LNCAP (cell line): ENCODE data around the gene MAP2K2.

Source experiments
- TF ChIP-seq, protein P1 (sequence below): fragments of 450-650 bp; IDR thresholded peaks from 2 replicates; pipeline ENCODE4 v1.5.1; 2017; ENCODE audit warnings: mild to moderate bottlenecking

MAP2K2 gene

DNA sequence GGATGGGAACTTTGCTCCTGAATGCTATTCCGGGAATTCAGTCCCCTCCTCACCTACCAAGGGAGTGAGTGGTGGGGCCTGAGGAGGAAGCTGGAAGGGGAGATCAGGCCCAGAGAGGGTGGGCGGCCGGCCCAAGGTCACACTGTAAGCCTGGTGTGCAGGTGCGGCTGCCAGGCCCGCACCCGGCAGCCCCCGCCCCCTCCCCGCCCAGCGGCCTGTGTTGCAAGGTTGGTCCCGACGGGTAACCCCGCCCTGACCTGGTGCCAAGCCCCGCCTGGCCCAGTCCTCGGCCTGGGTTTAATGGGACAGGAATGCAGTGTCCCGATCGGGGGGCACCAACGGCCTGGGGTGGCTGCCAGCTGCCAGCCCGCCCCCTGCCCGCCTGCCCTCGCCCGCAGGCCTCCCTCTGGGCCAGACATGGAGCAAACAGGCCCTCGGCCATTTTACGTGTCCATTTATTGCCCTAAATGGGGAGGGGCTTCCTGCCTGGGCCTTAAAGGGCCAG, 62.7 kb downstream of the MAP2K2 start:
- TF ChIP-seq, protein P1, sequence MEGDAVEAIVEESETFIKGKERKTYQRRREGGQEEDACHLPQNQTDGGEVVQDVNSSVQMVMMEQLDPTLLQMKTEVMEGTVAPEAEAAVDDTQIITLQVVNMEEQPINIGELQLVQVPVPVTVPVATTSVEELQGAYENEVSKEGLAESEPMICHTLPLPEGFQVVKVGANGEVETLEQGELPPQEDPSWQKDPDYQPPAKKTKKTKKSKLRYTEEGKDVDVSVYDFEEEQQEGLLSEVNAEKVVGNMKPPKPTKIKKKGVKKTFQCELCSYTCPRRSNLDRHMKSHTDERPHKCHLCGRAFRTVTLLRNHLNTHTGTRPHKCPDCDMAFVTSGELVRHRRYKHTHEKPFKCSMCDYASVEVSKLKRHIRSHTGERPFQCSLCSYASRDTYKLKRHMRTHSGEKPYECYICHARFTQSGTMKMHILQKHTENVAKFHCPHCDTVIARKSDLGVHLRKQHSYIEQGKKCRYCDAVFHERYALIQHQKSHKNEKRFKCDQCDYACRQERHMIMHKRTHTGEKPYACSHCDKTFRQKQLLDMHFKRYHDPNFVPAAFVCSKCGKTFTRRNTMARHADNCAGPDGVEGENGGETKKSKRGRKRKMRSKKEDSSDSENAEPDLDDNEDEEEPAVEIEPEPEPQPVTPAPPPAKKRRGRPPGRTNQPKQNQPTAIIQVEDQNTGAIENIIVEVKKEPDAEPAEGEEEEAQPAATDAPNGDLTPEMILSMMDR, result no peak

DNA sequence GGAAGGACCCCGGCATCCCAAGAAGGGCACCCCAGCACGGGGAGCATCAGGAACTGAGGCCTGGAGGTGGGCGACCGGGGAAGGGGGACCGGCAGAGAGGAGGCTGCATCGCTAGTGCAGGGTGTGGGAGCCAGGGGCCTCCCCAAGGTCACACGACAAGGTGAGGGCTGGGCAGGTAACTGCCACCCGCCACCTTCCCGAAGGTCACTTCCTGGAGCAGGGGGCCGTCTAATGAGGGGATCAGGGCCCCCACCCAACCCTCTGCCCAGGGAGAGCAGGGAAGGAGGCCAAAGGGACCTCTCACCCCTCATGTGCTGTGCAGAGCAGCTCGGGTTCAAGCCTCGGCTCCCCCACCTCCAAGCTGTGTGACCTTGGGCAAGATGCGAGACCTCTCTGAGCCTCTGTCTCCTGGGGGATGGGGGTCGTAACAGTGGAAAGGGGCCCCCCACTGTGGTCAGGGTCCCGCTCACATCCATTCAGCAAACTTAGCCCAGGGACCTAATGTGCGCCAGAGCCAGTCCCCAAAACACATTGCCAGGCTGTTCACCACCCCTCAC, 63.2 kb downstream of the MAP2K2 start:
- TF ChIP-seq, protein P1, result no peak

DNA sequence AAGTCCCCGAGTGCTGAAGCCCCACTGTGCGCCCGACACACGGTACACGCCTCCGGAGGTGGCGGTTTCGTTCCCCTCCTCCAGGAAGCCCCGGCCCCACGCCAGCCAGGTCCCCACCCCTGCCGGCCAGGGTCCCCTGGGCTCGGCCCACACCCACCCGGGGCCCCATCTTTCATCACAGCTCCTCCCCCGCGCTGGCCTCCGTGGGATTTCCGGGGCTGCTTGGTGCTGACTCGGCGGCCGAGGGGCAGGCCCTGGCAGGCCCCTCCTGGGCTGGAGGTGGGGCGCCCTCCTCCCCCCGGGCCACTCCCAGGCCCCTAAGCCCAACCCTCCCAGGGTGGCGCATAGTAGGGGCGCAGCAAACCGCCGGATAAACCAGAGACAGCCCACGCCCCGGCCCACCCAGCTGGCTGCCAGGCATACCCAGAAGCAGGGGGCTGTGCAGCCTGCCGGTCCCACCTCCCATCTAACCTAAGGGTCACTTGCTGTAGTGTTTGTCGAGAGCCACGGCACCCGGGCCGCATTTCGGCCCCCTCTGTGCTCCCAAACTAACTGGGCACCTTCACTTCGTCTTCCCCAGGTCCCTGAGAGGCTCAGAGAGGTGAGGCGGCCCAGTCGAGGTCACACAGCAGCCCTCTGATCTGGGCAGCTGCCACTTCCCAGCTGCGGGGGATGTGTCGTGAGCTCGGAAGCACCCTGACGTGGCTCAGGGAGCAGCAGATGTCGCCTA, 63.9 kb downstream of the MAP2K2 start:
- TF ChIP-seq, protein P1, result no peak

DNA sequence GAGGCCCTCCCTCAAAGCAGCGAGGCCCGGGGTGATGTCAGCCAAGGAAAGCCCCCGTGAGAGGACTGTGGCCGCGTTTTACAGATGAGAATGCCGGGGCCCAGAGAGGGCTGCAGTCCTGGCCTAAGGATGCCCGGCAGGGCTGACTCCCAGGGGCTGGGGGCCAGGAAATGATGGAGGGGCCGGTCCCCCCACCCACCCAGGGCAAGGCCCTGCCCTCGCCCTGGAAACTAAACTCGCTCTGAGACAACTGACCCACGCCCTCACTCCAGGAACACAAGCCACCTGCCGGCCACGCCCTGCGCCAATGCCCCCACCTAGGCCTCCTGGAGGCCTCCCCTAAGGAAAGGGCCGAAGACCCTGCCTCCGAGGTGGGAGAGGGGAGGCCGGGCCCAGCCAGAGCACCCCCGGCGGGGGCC, 64.5 kb downstream of the MAP2K2 start:
- TF ChIP-seq, protein P1, result no peak

DNA sequence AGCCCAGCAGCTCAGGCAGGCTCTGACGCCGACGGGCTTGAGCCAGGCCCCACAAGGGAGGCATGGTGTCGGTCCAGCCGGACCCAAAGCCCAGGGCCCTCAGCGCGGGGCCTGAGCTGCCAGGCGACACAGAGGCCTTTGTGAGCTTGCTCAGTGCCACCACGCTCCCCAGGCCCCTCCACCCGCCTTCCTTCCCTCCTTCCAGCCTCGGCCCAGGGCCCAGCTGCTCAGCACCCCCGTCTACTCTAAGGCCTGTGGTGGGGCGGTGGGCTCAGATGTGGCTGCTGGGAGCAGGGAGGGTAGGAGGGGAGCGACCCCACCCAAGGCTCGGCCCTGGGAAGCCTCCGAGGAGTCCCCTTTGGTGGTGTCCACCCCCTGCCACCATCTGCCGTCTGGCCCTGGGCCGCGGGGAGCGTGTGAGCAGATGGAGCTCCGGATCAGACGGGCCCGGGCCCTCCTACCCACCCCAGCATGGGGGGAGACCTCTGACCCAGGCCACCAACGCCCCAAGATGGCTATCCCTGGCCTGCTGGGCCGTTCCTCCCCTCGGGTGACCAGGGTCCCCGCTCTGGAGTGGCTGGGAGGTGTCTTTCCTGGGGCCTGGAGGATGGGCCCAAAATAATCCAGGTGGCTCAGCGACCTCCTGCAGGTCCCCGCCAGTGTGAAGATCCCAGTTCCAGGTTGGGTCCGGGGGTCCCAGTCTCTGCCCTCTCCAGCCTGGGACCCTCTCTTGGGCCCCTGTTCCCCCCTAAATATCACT, 65.0 kb downstream of the MAP2K2 start:
- TF ChIP-seq, protein P1, result no peak

DNA sequence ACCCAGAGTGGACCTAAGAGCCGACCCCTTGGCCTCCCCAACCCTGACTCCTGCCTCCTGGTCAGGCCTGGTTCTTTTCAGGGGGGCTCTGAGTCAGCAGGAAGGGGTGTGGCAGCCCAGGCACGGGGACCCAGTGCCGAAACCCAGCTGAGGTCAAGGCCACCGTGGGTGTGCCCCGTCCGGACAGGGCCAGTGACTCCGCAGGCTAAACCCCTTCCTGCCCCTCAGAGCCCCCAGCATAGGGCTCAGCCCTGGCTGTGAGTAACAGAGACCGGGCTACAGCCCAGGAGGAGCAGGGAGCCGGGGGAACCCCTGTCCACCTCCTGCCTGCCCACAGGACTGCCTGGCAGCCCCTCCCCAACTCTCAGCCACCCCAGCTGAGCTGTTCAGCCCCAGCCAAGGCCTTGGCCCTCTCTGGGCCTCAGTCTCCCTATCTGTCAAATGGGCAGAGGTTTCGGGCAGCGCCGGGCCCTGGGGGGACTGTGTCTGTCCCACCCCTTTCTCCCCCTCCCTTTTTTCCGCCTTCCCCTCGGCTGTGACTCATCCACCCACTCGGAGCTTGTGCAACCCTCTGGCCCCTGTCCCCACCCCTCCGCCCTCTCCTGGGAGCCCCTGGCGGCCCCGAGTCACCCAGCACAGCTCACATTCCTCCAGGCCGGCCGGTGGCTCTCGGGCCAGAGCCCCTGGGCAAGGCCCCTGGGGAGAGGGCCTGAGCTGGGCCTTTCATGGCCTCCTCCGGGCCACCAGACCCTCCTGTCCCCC, 65.8 kb downstream of the MAP2K2 start:
- TF ChIP-seq, protein P1, result no peak

DNA sequence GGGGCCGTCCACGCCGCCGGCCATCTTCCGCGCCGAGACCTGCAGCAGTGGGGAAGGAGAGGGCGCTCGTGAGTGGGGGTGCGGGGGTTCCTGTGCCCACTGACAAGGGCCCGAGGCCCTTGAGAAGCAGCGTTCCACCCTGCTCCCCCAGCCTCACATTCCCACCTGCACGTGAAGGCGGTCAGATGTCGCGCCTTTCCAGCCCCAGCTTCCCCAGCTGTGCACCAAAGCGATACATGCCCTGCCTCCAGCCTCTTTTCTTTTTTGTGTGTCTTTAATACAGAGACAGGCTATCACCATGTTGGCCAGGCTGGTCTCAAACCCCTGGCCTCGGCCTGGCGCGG, 68.7 kb downstream of the MAP2K2 start:
- TF ChIP-seq, protein P1, result no peak
